ENCODE data around the gene LTA4H.
"Not testable (repeated sequence)": the region's sequence is repeated elsewhere in the genome, so short reads cannot be mapped to it uniquely, and the experiment has no call there.

LTA4H gene

DNA sequence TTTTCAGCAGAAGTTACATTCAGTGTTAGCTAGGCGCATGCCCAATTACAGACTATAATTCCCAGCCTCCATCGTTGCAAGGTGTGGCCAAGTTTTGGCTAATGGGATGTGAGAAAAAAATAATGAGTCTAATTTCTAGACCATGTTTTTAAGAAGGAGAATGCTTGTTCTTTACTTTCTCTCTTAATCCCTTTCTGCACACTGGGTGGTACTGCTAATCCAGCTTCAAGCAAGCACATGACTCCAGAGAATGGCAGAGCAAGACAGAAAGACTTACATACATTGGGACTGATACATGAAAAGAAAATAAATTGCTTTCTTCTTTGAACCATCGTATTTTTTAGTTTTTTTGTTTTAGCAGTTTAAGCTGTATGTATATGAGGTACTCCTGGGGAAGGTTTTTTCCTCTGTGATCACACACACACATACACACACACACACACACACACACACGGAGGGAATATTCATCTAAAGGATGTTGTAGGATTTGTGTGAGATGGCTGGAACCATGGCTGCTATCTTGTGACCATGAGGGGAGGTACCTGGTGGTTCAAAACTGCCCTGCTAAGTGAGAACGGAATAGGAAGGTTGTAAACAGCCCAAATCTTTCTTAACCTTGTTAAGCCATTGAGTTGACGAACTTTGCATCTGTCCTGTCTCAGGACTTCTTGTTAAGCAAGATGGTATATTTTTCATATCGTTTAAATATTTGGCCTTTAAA lies 34.3 kb upstream of the LTA4H start:
- Histone ChIP-seq H3K36me3 (ENCODE audit: control insufficient read depth, insufficient read depth, low read length) (no peaks in the 10 kb centered on the region), H3K4me3 (ENCODE audit: low read depth, low read length) (no peak overlapping the region), H3K4me1 (ENCODE audit: control insufficient read depth, insufficient read depth, low read length) (peaks cover 12% of the 10 kb centered on the region), H3K27ac (ENCODE audit: low read depth, low read length) (no peak overlapping the region), H3K9ac (ENCODE audit: low read length) (no peak overlapping the region), H3K27me3 (ENCODE audit: control insufficient read depth, insufficient read depth, low read length) (no peaks in the 10 kb centered on the region), H3K9me3 (ENCODE audit: control insufficient read depth, insufficient read depth, low read depth, low read length) (no peaks in the 10 kb centered on the region)

DNA sequence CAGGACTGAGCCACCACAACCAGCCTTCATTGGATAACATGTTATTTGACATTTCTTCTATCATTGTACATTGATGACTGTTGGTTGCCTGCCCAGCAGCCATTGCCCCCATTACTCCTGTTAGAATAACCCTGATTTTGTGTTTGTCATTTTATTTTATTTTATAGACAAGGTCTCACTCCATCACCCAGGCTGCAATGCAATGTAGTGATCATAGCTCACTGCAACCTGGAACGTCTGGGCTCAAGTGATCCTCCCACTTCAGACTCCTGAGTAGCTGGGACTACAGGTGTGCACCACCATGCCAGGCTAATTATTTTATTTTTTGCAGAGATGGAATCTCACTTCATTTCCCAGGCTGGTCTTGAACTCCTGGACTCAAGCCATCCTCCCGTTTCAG lies 33.2 kb upstream of the LTA4H start:
- H3K4me1 ChIP-seq (ENCODE audit: control insufficient read depth, insufficient read depth, low read length): peaks cover 12% of the 10 kb centered on the region
- no peaks in the 10 kb centered on the region for H3K9me3 ChIP-seq (ENCODE audit: control insufficient read depth, insufficient read depth, low read depth, low read length)
- no peak overlapping the region for H3K27ac ChIP-seq (ENCODE audit: low read depth, low read length)
- no peaks in the 10 kb centered on the region for H3K27me3 ChIP-seq (ENCODE audit: control insufficient read depth, insufficient read depth, low read length)
- H3K4me3 ChIP-seq (ENCODE audit: low read depth, low read length): no peak overlapping the region
- no peaks in the 10 kb centered on the region for H3K36me3 ChIP-seq (ENCODE audit: control insufficient read depth, insufficient read depth, low read length)
- no peak overlapping the region for H3K9ac ChIP-seq (ENCODE audit: low read length)

DNA sequence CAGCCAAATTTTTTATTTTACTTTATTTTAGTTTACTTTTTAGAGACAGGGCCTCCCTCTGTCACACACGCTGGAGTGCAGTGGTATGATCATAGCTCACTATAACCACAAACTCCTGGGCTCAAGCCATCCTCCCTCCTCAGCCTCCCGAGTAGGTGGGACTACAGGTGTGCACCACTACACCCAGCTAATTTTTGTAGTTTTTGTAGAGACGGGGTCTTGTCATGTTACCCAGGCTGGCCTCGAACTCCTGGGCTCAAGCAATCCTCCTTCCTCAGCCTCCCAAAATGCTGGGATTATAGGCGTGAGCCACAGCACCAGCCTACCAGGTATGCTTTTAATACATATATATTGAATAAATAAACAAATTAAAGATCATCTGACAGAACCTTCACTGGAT lies 32.7 kb upstream of the LTA4H start:
- H3K4me3 ChIP-seq (ENCODE audit: low read depth, low read length): no peak overlapping the region
- H3K27me3 ChIP-seq (ENCODE audit: control insufficient read depth, insufficient read depth, low read length): no peaks in the 10 kb centered on the region
- H3K36me3 ChIP-seq (ENCODE audit: control insufficient read depth, insufficient read depth, low read length): no peaks in the 10 kb centered on the region
- H3K27ac ChIP-seq (ENCODE audit: low read depth, low read length): no peak overlapping the region
- H3K9me3 ChIP-seq (ENCODE audit: control insufficient read depth, insufficient read depth, low read depth, low read length): no peaks in the 10 kb centered on the region
- H3K4me1 ChIP-seq (ENCODE audit: control insufficient read depth, insufficient read depth, low read length): peaks cover 12% of the 10 kb centered on the region
- no peak overlapping the region for H3K9ac ChIP-seq (ENCODE audit: low read length)

DNA sequence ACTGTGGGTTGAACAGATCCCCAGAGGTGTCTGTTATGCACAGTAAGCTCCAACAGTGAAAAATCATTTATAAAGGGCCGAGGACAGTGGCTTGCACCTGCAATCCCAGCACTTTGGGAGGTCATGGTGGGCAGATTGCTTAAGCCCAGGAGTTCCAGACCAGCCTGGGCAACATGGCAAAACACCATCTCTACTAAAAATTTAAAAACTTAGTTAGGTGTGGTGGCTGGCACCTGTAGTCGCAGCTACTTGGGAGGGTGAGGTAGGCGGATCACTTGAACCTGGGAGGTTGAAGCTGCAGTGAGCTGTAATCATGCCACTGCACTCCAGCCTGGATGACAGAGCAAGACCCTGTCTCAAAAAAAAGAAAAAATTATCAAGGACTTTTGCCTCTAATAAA lies 30.4 kb upstream of the LTA4H start:
- not testable (repeated sequence) for H3K36me3 ChIP-seq (ENCODE audit: control insufficient read depth, insufficient read depth, low read length); H3K27ac ChIP-seq (ENCODE audit: low read depth, low read length); H3K9ac ChIP-seq (ENCODE audit: low read length); H3K9me3 ChIP-seq (ENCODE audit: control insufficient read depth, insufficient read depth, low read depth, low read length); H3K4me3 ChIP-seq (ENCODE audit: low read depth, low read length); H3K4me1 ChIP-seq (ENCODE audit: control insufficient read depth, insufficient read depth, low read length); H3K27me3 ChIP-seq (ENCODE audit: control insufficient read depth, insufficient read depth, low read length)

DNA sequence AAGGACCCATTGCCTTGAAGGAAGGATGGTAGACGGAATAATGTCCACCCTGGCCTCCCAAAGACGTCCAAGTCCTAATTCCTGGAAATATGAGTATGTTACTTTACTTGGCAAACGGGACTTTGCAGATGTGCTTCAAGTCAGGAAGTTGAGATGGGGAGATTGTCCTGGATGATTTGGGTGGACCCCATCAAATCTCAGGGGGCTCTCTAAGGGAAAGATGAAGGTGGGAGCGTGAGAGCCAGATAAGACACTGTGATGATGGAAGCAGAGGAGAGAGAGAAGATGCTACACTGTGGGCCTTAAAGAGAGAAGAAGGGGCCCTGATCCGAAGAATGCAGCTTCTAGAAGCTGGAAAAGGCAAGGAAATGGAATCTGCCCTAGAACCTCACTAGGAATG lies 29.6 kb upstream of the LTA4H start:
- no peaks in the 10 kb centered on the region for H3K36me3 ChIP-seq (ENCODE audit: control insufficient read depth, insufficient read depth, low read length)
- no peaks in the 10 kb centered on the region for H3K27me3 ChIP-seq (ENCODE audit: control insufficient read depth, insufficient read depth, low read length)
- H3K9me3 ChIP-seq (ENCODE audit: control insufficient read depth, insufficient read depth, low read depth, low read length): no peaks in the 10 kb centered on the region
- peaks cover 3% of the 10 kb centered on the region; the same call in 1 of the 2 replicates for H3K4me1 ChIP-seq (ENCODE audit: control insufficient read depth, insufficient read depth, low read length)
- no peak overlapping the region for H3K9ac ChIP-seq (ENCODE audit: low read length)
- H3K4me3 ChIP-seq (ENCODE audit: low read depth, low read length): no peak overlapping the region
- H3K27ac ChIP-seq (ENCODE audit: low read depth, low read length): no peak overlapping the region

DNA sequence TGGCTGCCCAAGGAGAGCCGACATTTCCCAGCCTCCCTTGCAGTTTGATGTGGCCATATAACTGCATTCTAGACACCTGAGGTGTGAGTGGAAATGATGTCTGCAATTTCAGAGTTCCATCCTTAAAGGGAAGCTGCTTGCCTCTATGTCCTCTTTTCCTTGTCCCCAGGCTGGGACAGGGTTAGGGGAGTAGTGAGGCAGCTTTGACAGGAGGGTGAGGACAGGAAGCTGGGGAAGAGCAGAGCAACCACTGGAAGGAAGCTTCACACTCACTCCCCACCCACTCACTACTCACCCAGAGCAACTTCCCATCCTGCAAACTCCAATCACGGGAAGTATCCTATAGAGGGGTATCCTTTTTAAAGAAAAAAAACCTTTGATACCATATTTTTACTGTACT lies 28.9 kb upstream of the LTA4H start:
- Histone ChIP-seq H3K4me3 (ENCODE audit: low read depth, low read length) (no peak overlapping the region), H3K36me3 (ENCODE audit: control insufficient read depth, insufficient read depth, low read length) (no peaks in the 10 kb centered on the region), H3K9ac (ENCODE audit: low read length) (no peak overlapping the region), H3K4me1 (ENCODE audit: control insufficient read depth, insufficient read depth, low read length) (peaks cover 3% of the 10 kb centered on the region; the same call in 1 of the 2 replicates), H3K9me3 (ENCODE audit: control insufficient read depth, insufficient read depth, low read depth, low read length) (no peaks in the 10 kb centered on the region), H3K27me3 (ENCODE audit: control insufficient read depth, insufficient read depth, low read length) (no peaks in the 10 kb centered on the region), H3K27ac (ENCODE audit: low read depth, low read length) (no peak overlapping the region)

DNA sequence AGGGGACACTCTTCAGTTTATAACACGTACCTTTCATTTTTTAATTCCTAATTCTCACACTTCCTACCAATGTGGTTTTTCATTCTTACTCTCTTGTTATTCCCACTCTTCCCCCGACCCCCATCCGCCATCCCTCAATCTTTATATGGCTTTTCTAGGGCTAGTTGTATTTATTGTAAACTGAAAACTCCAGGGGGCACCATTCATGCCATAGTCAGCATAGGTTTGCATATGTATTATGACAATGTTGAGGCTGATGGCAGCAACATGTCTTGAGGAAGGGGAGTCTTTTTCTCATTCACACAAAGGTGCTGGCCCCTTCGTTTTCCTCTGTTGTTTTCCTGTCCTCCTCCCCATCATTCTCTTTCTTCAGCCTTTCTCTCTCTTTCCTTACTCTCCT lies 27.7 kb upstream of the LTA4H start:
- Histone ChIP-seq H3K27ac (ENCODE audit: low read depth, low read length) (no peak overlapping the region), H3K4me3 (ENCODE audit: low read depth, low read length) (no peak overlapping the region), H3K9ac (ENCODE audit: low read length) (no peak overlapping the region), H3K4me1 (ENCODE audit: control insufficient read depth, insufficient read depth, low read length) (peaks cover 3% of the 10 kb centered on the region; the same call in 1 of the 2 replicates), H3K36me3 (ENCODE audit: control insufficient read depth, insufficient read depth, low read length) (no peaks in the 10 kb centered on the region), H3K27me3 (ENCODE audit: control insufficient read depth, insufficient read depth, low read length) (no peaks in the 10 kb centered on the region), H3K9me3 (ENCODE audit: control insufficient read depth, insufficient read depth, low read depth, low read length) (no peaks in the 10 kb centered on the region)

DNA sequence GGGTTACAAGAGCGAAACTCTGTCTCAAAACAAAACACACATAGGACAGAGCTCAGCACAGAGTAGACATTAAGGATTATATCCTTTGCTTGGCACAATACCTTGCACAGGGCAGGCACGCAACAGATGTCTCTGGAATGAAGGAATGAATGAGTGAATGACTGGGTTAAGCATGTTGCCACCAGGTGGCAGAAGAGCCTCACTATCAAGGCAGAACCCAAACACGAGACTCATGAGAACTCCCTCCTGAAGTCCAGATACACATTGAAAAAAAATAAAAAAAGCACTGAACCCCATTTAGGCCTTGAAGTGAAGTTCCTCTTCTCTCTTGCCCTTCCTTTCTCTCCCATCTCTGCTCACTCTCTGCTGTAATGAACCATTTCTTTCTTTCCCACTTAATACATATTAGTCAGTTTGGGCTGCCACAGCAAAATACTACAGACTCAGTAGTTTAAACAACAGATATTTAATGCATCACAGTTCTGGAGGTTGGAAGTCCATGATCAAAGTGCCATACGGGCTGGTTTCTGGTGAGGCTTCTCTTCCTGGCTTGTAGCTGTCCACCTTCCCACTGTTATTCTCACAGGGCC lies 26.6 kb upstream of the LTA4H start:
- Histone ChIP-seq H3K27me3 (ENCODE audit: control insufficient read depth, insufficient read depth, low read length) (no peaks in the 10 kb centered on the region), H3K36me3 (ENCODE audit: control insufficient read depth, insufficient read depth, low read length) (no peaks in the 10 kb centered on the region), H3K27ac (ENCODE audit: low read depth, low read length) (no peak overlapping the region), H3K9me3 (ENCODE audit: control insufficient read depth, insufficient read depth, low read depth, low read length) (no peaks in the 10 kb centered on the region), H3K4me3 (ENCODE audit: low read depth, low read length) (no peak overlapping the region), H3K9ac (ENCODE audit: low read length) (no peak overlapping the region), H3K4me1 (ENCODE audit: control insufficient read depth, insufficient read depth, low read length) (peaks cover 3% of the 10 kb centered on the region; the same call in 1 of the 2 replicates)

DNA sequence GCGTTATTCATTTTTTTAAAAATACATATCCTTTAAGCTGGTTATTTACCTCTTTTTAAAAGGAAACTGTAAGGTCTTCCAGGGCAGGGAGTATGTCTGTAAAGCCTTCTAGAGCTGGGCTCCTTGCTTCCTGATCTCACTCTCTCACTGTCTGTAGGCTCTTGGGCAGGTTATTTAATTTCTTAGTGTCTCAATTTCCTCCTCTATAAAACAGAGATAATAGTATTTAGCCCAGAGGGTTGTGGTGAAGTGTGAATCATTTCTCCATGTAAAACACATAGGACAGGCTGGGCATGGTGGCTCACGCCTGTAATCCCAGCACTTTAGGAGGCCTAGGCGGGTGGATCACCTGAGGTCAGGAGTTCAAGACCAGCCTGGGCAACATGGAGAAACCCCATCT lies 25.9 kb upstream of the LTA4H start:
- peaks cover 4% of the 10 kb centered on the region; the same call in 1 of the 2 replicates for H3K9me3 ChIP-seq (ENCODE audit: control insufficient read depth, insufficient read depth, low read depth, low read length)
- H3K36me3 ChIP-seq (ENCODE audit: control insufficient read depth, insufficient read depth, low read length): no peaks in the 10 kb centered on the region

DNA sequence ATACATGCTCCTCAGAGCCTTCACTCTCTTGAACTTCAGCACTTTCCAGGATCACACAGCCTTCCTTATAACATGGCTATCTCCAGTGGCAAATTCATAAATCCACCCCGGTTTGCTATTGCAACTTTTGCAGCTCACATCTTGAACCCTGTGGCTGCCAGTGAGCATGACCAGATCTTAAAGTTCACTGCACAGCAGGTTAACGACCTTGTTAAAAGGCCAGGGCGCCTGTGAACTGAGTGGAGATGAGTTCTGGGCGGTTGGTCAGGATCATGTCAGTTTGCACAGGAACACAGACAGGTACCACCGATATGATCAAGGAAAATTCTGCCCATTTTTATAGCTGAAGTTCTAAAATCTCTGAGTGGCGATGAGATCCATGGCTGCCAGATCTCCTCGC lies 24.7 kb upstream of the LTA4H start:
- H3K27ac ChIP-seq (ENCODE audit: low read depth, low read length): no peak overlapping the region
- H3K36me3 ChIP-seq (ENCODE audit: control insufficient read depth, insufficient read depth, low read length): no peaks in the 10 kb centered on the region

More for the DNA sequence above, 25.9 kb upstream of the LTA4H start:
- Histone ChIP-seq H3K27me3 (ENCODE audit: control insufficient read depth, insufficient read depth, low read length) (no peaks in the 10 kb centered on the region), H3K4me3 (ENCODE audit: low read depth, low read length) (no peak overlapping the region), H3K27ac (ENCODE audit: low read depth, low read length) (no peak overlapping the region), H3K9ac (ENCODE audit: low read length) (no peak overlapping the region), H3K4me1 (ENCODE audit: control insufficient read depth, insufficient read depth, low read length) (peaks cover 3% of the 10 kb centered on the region; the same call in 1 of the 2 replicates)

DNA sequence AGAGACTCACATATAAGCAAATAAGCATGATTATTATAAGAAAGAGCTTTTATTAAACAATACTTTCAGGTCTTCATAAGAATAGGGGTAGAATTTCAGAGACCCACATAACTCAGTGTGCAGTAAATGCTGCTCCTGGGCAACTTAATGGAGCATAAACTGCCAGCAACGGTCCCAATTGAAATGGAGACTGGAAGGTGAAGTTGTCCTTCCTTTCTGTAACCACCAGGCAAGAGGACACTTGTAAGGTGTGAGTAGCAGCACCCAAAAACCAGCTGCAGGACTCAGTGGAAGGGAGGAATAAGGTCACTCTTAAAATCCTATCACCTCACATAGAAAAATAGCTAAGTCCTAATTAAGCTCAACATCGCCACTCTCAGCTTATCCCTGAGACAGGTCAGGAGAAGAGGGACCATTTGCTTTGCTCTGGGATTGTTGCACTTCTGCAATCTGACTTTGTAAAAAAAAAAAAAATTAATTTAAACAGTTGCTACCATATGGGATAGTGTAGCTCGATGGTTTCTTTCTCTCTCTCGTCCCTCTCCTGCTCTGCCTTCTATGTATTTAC lies 22.7 kb upstream of the LTA4H start:
- no peak overlapping the region for H3K9ac ChIP-seq (ENCODE audit: low read length)
- H3K36me3 ChIP-seq (ENCODE audit: control insufficient read depth, insufficient read depth, low read length): no peaks in the 10 kb centered on the region
- no peaks in the 10 kb centered on the region for H3K27me3 ChIP-seq (ENCODE audit: control insufficient read depth, insufficient read depth, low read length)
- no peak overlapping the region for H3K27ac ChIP-seq (ENCODE audit: low read depth, low read length)
- peaks cover 13% of the 10 kb centered on the region for H3K9me3 ChIP-seq (ENCODE audit: control insufficient read depth, insufficient read depth, low read depth, low read length)
- H3K4me1 ChIP-seq (ENCODE audit: control insufficient read depth, insufficient read depth, low read length): peaks cover 3% of the 10 kb centered on the region; the same call in 1 of the 2 replicates
- H3K4me3 ChIP-seq (ENCODE audit: low read depth, low read length): no peak overlapping the region

More for the DNA sequence above, 24.7 kb upstream of the LTA4H start:
- peaks cover 4% of the 10 kb centered on the region; the same call in 1 of the 2 replicates for H3K9me3 ChIP-seq (ENCODE audit: control insufficient read depth, insufficient read depth, low read depth, low read length)
- H3K4me1 ChIP-seq (ENCODE audit: control insufficient read depth, insufficient read depth, low read length): peaks cover 3% of the 10 kb centered on the region; the same call in 1 of the 2 replicates
- no peak overlapping the region for H3K4me3 ChIP-seq (ENCODE audit: low read depth, low read length)
- H3K9ac ChIP-seq (ENCODE audit: low read length): no peak overlapping the region
- H3K27me3 ChIP-seq (ENCODE audit: control insufficient read depth, insufficient read depth, low read length): no peaks in the 10 kb centered on the region

Data from HUES6 (cell line).